Thyroid gland (tissue), 4 donors: ENCODE data around the gene PAF1. TPM values are rescaled to one million over a fixed set of nuclear protein-coding genes. Genes with fewer than 3 reads are reported as not detected.
A peak's percentile ranks its signal among the peaks of the same experiment; 100 is the strongest.

Experiments
- DNase-seq, 2 donors: peaks; one replicate each; pipeline ENCODE4 v3.0.0-alpha.2; 2019
- H3K27ac ChIP-seq, 3 donors: fragments of 200-600 bp; sonication (generic); 1 replicate in 2 of 3; 2 replicates in 1 of 3; pipeline ENCODE4 v1.5.1; 2016 to 2019; ENCODE audit warnings: mild to moderate bottlenecking in 1 of 3, moderate library complexity in 1 of 3
- H3K27me3 ChIP-seq: fragments of 200-600 bp; sonication (generic); one replicate; pipeline ENCODE4 v1.5.1; 2019
- H3K36me3 ChIP-seq, 2 donors: fragments of 200-600 bp; sonication (generic); one replicate each; pipeline ENCODE4 v1.5.1; 2016 to 2019
- H3K4me1 ChIP-seq, 2 donors: fragments of 200-600 bp; sonication (generic); one replicate each; pipeline ENCODE4 v1.5.1; 2017 to 2019
- H3K4me3 ChIP-seq, 3 donors: fragments of 200-600 bp; sonication (generic); replicated peaks in 1 of 3; 1 replicate in 2 of 3; 2 replicates in 1 of 3; pipeline ENCODE4 v1.5.1; 2016; ENCODE audit warnings: mild to moderate bottlenecking in 1 of 3
- H3K9me3 ChIP-seq: fragments of 200-600 bp; sonication (generic); one replicate; pipeline ENCODE4 v1.5.1; 2017
- POLR2A ChIP-seq, 2 donors: fragments of 450-650 bp; IDR thresholded peaks; one replicate each; pipeline ENCODE4 v1.6.1; 2017; ENCODE audit warnings: antibody characterized with exemption in 2 of 2, mild to moderate bottlenecking in 2 of 2, moderate library complexity in 1 of 2
- WGBS, 2 donors: methylation state at CpG; one replicate each; pipeline ENCODE4 v1.1.5; 2017; 5-methylcytosine and 5-hydroxymethylcytosine counted together
- intact Hi-C: fragments of 100-400 bp; cut with DNase I; formaldehyde crosslinking; loops from one replicate; pipeline ENCODE4 v1.15.1; 2023
- total RNA-seq, 4 donors: library from RNA; depleted of rRNA; stranded (reverse); fragments of >200 nt; gene quantifications; one replicate each; pipeline ENCODE4 v1.2.3, GENCODE V29; 2016
- TF ChIP-seq, protein P1 (sequence below), 6 experiments: fragments of 200-600 bp in 3 of 6; fragments of 450-650 bp in 3 of 6; sonication (generic) in 3 of 6; IDR thresholded peaks; one replicate each; pipeline ENCODE4 v1.5.1; 2016 to 2019; ENCODE audit warnings: antibody characterized with exemption in 6 of 6, mild to moderate bottlenecking in 2 of 6, inconsistent platforms in 1 of 6, moderate library complexity in 1 of 6

PAF1 gene
- total RNA-seq, 4 donors from 2014 or later, result 38.8 to 60.3 (median 50.8) TPM

DNA sequence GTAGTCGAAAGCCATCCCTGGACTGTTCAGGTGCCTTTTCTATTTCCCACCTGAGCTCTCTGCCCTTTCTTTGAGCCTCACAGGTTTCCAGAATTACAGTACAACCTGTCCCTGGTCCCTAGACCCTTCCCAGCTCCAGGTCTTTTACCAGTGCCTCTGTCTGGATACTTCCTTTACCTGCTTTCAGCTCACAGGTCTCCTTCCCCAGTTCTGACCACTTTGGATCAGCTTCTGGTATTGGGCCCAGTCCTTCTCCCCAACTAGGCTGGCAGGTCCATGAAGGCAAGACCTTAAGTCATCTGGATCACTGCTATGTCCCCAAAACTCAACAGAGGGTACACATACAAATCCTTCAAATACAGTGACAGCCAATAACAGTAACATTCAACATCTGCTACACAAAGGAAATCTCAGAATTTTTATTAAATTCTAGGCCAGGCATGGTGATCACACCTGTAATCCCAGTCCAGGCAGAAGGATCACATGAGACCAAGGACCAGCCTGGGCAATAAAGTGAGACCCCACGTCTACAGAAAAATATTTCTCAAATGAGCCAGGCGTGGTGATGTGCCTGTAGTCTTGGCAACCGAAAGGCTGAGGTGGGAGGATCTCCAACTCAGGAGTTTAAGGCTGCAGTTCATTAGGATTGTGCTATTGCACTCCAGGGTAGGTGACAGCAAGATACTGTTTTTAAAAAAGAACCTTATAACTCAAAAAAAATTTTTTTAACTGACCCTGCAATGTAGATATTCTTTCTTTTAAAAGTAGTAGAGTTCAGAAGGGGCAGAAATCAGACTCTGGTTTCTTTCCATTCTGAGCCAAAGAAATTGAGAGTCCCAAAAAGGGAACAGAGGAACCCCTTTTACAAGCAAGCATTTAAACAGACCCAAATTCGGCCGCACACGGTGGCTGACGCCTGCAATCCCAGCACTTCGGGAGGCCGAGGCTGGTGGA is 43.5 kb upstream of the PAF1 start:
- Histone ChIP-seq H3K27ac (peak overlapping the region in 2 of 3 donors; percentile 64 to 76), H3K9me3 (no peaks in the 10 kb centered on the region), H3K4me1 (peaks cover 19 to 35% of the 10 kb centered on the region in 2 donors), H3K4me3 (peak overlapping the region in 1 of 3 donors; percentile 99), H3K27me3 (no peaks in the 10 kb centered on the region), H3K36me3 (peaks cover 21 to 24% of the 10 kb centered on the region in 2 donors)
- WGBS, 2 donors, result 50 to 78% methylated on average over 10 of the region's 10 CpGs
- DNase-seq, result no peak
- TF ChIP-seq POLR2A (IDR thresholded peaks at IDR 0.05), result no peak
- TF ChIP-seq, protein P1, sequence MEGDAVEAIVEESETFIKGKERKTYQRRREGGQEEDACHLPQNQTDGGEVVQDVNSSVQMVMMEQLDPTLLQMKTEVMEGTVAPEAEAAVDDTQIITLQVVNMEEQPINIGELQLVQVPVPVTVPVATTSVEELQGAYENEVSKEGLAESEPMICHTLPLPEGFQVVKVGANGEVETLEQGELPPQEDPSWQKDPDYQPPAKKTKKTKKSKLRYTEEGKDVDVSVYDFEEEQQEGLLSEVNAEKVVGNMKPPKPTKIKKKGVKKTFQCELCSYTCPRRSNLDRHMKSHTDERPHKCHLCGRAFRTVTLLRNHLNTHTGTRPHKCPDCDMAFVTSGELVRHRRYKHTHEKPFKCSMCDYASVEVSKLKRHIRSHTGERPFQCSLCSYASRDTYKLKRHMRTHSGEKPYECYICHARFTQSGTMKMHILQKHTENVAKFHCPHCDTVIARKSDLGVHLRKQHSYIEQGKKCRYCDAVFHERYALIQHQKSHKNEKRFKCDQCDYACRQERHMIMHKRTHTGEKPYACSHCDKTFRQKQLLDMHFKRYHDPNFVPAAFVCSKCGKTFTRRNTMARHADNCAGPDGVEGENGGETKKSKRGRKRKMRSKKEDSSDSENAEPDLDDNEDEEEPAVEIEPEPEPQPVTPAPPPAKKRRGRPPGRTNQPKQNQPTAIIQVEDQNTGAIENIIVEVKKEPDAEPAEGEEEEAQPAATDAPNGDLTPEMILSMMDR (IDR thresholded peaks at IDR 0.05), result no peak
- intact Hi-C loops, result no loop called here

DNA sequence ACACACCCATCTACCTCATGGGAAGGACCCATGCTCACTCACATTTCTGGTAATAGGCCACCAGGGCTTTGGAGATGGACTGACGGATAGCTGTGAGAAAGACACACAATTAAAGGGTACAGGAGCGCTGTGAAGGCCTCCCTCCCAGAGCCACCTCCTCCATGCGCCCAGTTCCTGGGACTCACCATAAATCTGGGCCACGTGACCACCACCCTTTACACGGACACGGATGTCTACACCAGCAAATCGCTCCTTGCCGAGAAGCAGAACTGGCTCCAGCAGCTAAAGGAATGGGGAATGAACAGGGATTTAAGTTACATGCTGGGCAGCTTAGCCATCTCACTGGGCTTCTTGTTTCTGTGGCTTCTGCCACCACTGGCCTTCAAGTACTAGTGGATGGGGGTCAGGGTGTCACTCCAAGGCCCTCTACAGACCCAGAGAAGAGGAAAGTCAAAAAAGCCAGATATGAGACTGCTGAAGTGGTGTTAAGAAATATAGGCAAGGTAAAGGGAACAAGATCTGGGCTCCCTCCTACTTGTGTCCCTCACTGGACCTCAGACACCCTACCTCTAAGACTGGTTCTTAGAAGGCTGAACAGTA is 42.7 kb upstream of the PAF1 start:
- H3K27ac ChIP-seq, result no peak overlapping the region
- H3K9me3 ChIP-seq, result no peaks in the 10 kb centered on the region
- WGBS, 2 donors, result 90 to 99% methylated on average over 8 of the region's 8 CpGs
- H3K4me3 ChIP-seq, result no peak overlapping the region
- TF ChIP-seq, protein P1 (IDR thresholded peaks at IDR 0.05), result no peak
- no peak for TF ChIP-seq POLR2A (IDR thresholded peaks at IDR 0.05)
- H3K36me3 ChIP-seq, result peaks cover 21 to 24% of the 10 kb centered on the region in 2 donors
- H3K4me1 ChIP-seq, result peaks cover 19 to 42% of the 10 kb centered on the region in 2 donors
- intact Hi-C loops, result no loop called here
- DNase-seq, result no peak
- no peaks in the 10 kb centered on the region for H3K27me3 ChIP-seq

DNA sequence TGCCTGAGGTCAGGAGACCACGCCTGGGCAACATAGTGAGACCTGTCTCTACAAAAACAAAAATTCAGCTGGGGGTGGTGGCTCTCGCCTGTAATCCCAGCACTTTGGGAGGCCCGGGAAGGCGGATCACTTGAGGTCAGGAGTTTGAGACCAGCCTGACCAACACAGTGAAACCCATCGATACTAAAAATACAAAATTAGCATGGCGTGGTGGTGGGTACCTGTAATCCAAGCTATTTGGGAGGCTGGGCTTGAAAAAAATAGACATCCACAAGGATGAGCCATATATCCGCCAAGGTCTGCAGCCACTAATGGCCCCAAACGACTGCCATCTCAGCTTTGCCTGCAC is 41.7 kb upstream of the PAF1 start:
- Histone ChIP-seq H3K9me3 (no peaks in the 10 kb centered on the region), H3K4me3 (no peak overlapping the region), H3K4me1 (peaks cover 25 to 48% of the 10 kb centered on the region in 2 donors), H3K36me3 (peaks cover 21 to 24% of the 10 kb centered on the region in 2 donors), H3K27me3 (no peaks in the 10 kb centered on the region), H3K27ac (no peak overlapping the region)
- TF ChIP-seq POLR2A (IDR thresholded peaks at IDR 0.05), result no peak
- TF ChIP-seq, protein P1 (IDR thresholded peaks at IDR 0.05), result no peak
- WGBS, 2 donors, result 94 to 95% methylated on average over 8 of the region's 8 CpGs
- intact Hi-C loops, result no loop called here
- no peak for DNase-seq

DNA sequence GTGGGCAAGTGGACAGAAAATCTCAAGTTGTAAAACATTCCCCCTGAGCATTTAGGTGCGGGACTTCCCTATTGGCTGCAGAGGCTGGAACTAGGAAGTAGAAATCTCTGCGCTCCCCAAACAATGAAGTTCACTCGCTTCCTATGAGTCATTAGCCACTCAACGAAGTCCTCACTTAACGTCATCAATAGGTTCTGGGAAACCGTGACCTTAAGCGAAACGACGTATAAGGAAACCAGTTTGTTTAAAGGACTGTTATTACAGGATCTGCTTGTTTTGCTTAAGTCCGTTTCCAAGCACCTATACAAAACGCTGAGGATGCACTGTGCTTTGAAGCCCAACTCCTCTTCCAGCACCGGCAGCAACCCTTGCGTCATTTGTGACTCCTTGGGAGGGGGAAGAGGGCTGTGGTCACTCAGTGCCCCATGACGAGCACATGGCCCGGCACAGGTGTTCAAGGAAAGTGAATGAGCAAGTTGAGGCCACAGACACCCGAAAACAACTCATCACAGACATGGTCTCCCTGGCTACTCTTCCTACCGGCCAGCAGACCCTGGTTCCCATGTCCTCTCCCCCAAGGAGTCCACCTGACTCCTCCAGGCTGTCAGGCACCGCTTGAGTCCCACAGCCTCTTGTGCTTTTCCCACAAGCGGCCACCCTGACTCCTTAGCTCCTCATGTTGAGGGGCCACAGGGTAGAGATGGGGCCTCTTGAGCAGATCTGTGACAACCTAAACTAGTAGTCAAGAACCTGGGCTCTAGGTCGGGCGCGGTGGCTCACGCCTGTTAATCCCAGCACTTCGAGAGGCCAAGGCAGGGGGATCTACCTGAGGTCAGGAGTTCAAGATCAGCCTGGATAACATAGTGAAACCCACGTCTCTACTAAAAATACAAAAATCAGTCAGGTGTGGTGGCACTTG is 40.0 kb upstream of the PAF1 start:
- H3K27ac ChIP-seq, result peak overlapping the region; percentile 70 to 93 (median 80)
- no peak overlapping the region for H3K4me3 ChIP-seq
- peaks cover 25 to 43% of the 10 kb centered on the region in 2 donors for H3K4me1 ChIP-seq

More for the DNA sequence above, 40.0 kb upstream of the PAF1 start:
- WGBS, 2 donors, result 23 to 25% methylated on average over 19 to 25 of the region's 25 CpGs
- DNase-seq, result peak; percentile 49 to 65
- TF ChIP-seq POLR2A (IDR thresholded peaks at IDR 0.05), result peak in 1 of 2 donors; percentile 23
- TF ChIP-seq, protein P1 (IDR thresholded peaks at IDR 0.05), result no peak
- Histone ChIP-seq H3K36me3 (peaks cover 21 to 24% of the 10 kb centered on the region in 2 donors), H3K9me3 (no peaks in the 10 kb centered on the region), H3K27me3 (no peaks in the 10 kb centered on the region)
- intact Hi-C loops, result no loop called here
